ENCODE measurements around the gene STIL.

The STIL gene

DNA sequence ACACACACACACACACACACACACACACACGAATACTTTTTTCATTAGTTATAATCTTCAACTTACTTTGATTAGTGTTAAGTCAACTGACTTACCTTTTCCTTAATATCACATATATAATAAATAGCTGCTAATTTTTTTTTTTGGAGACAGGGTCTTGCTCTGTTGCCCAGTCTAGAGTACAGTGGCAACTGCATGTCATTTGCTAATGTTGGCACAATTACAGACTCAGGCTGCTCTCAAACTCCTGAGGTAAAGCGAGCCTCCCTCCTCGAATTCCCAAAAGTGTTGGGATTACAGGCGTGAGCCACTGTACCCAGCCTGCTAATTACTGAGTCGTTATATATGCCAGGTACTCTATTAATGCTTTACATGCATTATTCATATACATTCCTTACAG, 61.2 kb downstream of the STIL start:
- DNase-seq (ENCODE audit: low read depth, low spot score): no peak
- in situ Hi-C loops (cut with HindIII; ENCODE audit: low sequenced_read_pairs): no loop called here
- TF ChIP-seq, protein P1, sequence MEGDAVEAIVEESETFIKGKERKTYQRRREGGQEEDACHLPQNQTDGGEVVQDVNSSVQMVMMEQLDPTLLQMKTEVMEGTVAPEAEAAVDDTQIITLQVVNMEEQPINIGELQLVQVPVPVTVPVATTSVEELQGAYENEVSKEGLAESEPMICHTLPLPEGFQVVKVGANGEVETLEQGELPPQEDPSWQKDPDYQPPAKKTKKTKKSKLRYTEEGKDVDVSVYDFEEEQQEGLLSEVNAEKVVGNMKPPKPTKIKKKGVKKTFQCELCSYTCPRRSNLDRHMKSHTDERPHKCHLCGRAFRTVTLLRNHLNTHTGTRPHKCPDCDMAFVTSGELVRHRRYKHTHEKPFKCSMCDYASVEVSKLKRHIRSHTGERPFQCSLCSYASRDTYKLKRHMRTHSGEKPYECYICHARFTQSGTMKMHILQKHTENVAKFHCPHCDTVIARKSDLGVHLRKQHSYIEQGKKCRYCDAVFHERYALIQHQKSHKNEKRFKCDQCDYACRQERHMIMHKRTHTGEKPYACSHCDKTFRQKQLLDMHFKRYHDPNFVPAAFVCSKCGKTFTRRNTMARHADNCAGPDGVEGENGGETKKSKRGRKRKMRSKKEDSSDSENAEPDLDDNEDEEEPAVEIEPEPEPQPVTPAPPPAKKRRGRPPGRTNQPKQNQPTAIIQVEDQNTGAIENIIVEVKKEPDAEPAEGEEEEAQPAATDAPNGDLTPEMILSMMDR (IDR thresholded peaks at IDR 0.05; ENCODE audit: low read depth, low read length): no peak
- H3K4me3 ChIP-seq (ENCODE audit: low read depth, low read length): no peak overlapping the region

DNA sequence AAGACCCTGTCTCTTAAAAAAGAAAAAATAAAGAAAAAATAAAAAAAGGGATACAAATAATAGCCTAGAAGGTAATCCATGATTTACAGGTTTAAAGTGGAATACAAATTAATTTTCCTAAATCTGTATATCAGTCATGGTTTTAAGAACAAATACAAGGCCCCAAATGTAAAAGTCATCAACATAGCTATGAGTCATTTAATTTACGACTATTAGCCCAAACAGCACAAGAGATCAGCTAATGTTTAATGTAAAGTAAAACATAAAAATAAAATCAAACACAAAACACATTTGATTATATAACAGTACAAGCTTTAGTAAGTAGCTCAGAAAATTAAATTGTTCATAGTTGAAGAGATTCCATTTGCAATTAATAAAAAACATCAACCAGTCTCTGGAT, 61.6 kb downstream of the STIL start:
- no peak for DNase-seq (ENCODE audit: low read depth, low spot score)
- TF ChIP-seq, protein P1 (IDR thresholded peaks at IDR 0.05; ENCODE audit: low read depth, low read length): no peak
- H3K4me3 ChIP-seq (ENCODE audit: low read depth, low read length): no peak overlapping the region
- in situ Hi-C loops (cut with HindIII; ENCODE audit: low sequenced_read_pairs): no loop called here

DNA sequence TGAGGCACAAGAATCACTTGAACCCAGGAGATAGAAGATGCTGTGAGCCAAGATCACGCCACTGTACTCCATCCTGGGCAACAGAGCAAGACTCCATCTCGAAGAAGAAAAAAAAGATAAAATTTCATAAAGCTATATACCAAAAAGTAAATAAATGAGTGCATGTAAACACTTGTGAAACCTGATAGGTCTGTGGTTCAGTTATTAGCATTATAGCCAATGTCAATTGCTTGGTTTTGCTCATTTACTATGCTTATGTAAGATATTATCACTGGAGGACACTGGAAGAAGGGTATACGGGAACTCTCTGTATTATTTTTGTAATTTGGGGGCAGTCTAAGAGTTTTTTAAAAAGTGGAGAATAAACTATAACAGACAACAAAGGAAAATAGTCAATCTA, 64.2 kb downstream of the STIL start:
- no peak overlapping the region for H3K4me3 ChIP-seq (ENCODE audit: low read depth, low read length)
- no peak for DNase-seq (ENCODE audit: low read depth, low spot score)
- TF ChIP-seq, protein P1 (IDR thresholded peaks at IDR 0.05; ENCODE audit: low read depth, low read length): no peak
- in situ Hi-C loops (cut with HindIII; ENCODE audit: low sequenced_read_pairs): no loop called here

DNA sequence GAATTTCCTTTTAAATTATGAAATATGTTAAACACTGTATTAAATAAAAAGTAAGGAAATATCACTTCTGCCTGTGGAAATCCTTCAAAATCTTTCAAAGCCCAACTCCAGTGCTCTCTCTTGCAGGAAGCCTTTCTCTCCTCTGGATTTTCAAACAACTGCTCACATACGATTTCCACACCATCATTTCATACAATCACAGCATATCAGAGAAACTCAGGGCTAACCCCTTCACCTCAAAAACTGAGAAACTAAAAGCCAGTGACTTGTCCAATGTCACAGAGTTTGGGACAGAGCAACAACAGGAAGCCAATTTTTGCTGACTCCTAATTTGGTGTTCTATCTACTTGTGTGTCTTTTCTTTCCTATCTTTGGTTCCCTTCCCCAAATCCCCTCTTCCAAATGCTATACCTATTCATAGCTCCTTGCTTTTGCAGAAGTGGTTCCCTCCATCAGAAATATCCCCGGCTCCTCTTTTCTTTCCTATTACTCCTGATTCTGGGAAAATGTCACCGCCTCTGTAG, 69.5 kb downstream of the STIL start:
- no peak for DNase-seq (ENCODE audit: low read depth, low spot score)
- H3K4me3 ChIP-seq (ENCODE audit: low read depth, low read length): no peak overlapping the region
- in situ Hi-C loops (cut with HindIII; ENCODE audit: low sequenced_read_pairs): no loop called here
- TF ChIP-seq, protein P1 (IDR thresholded peaks at IDR 0.05; ENCODE audit: low read depth, low read length): no peak

DNA sequence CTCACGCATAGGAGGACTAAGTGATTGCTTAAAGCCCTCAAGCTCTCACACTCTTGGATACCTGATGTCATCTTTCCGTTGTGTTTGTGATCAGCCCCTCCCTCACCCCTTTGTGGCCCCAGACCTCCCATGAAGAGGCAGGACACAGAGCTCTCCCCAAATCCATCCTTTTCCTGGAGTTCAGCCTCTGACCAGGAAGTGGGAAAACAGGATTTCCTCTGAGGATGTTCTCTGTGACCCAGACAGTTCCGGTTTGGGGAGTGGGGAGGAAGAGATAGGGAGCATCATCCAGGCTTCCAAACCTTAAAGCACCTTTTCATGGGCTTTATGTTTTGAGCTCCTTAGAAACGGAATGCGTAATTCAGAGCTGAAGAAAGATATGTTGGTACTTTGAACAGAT, 70.0 kb downstream of the STIL start:
- in situ Hi-C loops (cut with HindIII; ENCODE audit: low sequenced_read_pairs): no loop called here
- DNase-seq (ENCODE audit: low read depth, low spot score): no peak
- TF ChIP-seq, protein P1 (IDR thresholded peaks at IDR 0.05; ENCODE audit: low read depth, low read length): no peak
- no peak overlapping the region for H3K4me3 ChIP-seq (ENCODE audit: low read depth, low read length)

DNA sequence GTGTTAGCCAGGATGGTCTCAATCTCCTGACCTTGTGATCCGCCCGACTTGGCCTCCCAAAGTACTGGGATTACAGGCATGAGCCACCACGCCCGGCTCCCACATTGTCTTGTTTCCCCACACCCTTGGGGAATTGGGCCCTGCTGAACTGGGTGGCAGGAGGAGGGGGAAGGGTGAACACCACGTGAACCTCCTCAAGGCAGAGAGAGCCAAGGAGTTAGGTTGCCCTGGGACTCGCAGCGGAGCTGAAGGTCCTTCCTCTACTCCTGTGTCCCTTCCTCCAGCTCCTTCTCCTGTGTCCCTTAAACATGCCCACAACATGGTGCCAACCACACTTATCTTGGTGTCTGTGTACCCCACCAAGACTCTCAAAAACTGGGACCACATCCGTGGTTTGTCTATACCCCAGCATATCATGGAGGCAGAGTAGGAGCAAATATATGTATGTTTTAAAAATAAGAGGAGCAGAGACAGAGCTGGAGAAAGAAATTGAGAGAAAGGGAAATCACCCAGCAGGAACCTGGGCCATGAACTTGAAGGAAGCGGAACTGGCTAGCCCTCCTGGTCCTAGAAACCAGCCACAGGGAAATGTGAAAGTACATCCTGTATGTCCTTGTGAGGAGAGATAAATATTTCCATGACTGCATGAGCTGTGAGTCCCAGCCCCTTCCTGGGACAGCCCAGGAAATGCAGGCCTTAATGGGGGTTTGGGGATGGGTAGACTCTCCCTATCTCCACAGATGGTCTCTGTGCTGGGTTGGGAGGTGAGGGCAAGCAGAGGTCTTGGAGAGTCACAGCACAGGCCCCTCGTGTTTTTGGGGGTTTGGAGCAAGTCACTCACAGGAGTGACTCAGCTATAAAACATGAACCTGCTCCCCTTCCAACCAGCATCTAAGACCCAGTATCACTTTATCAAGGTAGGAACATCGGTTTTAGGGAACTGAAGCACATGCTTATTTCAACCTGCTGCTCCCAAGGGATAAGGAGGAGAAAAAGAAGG, 72.5 kb downstream of the STIL start:
- in situ Hi-C loops (cut with HindIII; ENCODE audit: low sequenced_read_pairs): no loop called here
- H3K4me3 ChIP-seq (ENCODE audit: low read depth, low read length): no peak overlapping the region
- TF ChIP-seq, protein P1 (IDR thresholded peaks at IDR 0.05; ENCODE audit: low read depth, low read length): no peak
- DNase-seq (ENCODE audit: low read depth, low spot score): no peak
